ENCODE data around the gene C1QL1.
"Not testable (repeated sequence)": the region's sequence is repeated elsewhere in the genome, so short reads cannot be mapped to it uniquely, and the experiment has no call there.

Gene C1QL1

GRCh38 chr17:44959821-44960531 lies 8.1 kb downstream of the C1QL1 start:
- no peak for DNase-seq

- DNase-seq: no peak
These were observed 10.8 kb downstream of the C1QL1 start for GRCh38 chr17:44956998-44957981.

DNA sequence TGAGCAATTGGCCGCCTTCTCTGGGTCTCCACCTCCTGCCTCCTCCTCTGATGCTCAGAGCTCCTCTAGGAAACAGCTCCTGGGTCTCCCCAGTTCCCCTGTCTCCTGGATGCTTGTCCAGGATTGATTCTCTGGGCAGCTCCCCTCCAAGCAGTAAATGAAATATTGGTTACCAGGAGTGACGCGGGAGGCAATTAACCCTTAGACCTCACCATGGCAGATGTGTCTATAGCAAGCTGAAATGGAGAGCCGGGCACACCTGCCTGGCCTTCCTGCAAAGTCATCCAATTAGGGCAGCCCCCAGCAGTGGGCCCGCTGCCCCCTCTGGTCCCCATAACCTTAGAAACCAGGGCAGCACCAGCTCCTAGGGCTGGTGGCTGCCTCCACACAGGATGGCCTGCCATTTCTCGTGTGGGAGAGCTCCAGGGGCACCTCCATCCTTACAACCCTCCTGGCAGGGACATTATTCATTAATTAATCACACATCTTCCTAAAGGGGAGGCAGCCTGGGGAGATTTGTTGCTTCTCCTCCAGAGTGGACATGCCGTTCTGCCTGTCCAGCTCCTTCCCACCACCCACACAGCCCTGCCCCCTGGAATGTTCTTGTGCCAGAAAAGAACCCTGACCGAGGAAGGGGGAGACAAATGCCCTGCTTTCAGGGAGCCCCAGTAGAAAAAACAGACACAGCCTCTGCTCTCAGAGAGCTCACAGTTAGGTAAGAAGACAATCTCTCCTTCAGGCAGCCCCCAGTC lies 12.3 kb downstream of the C1QL1 start:
- DNase-seq: no peak

- DNase-seq: no peak
These were observed 15.1 kb downstream of the C1QL1 start for GRCh38 chr17:44952946-44953475.

GRCh38 chr17:44948315-44948795 lies 19.7 kb downstream of the C1QL1 start:
- no peak for DNase-seq

- DNase-seq: peak; percentile 96
These were observed 20.4 kb downstream of the C1QL1 start, which contains the start of gene KIF18B for GRCh38 chr17:44947461-44948314. Gene KIF18B (minus strand): TSS chr17:44947773. CDS start chr17:44936344, 11,429 bp downstream.

DNA sequence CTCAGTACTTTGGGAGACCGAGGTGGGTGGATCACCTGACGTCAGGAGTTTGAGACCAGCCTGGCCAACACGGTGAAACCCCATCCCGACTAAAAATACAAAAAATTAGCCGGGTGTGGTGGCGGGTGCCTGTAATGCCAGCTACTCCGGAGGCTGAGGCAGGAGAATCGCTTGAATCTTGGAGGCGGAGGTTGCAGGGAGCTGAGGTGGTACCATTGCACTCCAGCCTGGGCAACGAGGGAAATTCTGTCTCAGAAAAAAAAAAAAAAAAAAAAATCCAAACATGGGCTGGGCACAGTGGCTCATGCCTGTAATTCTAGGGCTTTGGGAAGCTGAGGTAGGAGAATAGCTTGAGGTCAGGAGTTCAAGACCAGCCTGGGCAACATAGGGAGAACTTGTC lies 22.5 kb downstream of the C1QL1 start:
- DNase-seq: not testable (repeated sequence)

DNA sequence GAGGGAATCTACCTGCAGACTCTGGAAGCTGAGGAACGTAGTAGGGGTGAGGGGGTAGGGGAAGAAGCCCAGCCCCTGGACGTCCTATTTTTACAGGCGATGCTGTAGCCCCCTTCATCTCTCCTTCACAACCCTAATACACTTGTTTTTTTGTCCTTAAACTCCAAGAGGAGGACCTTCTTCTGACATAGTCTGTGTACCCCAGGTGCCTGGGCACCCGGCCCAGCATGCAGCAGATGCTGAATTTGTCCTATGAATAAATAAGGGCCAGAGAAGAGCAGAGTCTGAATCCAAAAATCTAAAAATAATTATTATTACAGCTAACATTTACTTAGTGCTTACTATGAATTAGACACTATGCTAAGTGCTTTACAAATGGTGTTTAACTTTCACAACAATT lies 25.6 kb downstream of the C1QL1 start:
- DNase-seq: no peak

DNA sequence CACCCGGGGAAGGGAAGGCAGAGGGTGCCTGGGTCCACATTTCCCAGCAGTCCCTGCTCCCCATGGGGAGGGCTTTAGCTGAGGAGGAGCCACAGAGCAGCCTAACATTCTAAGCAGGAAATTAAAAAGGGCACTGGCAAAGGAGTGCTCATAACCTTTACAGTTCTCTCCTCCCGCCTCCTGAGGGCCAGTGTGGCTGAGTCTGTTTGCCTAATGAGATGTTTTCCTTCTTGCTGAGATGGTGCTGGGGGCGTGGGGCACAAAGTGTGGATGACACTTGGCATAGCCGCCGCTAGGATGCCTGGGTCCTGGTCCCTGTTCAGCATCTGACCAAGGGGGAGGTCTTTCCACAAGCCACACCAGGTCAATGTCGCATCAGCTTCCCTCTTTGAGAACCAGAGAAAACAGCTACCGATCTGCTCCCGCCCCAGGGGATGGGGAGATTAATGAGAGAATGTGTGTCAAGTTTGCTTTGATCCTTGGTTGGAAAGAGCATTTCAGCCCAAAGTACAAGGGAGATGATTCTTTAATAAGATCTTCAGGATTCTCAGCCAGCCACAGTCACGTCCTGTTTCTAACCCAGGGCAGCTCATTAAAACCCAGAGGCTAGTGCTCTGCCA lies 26.3 kb downstream of the C1QL1 start:
- no peak for DNase-seq

DNA sequence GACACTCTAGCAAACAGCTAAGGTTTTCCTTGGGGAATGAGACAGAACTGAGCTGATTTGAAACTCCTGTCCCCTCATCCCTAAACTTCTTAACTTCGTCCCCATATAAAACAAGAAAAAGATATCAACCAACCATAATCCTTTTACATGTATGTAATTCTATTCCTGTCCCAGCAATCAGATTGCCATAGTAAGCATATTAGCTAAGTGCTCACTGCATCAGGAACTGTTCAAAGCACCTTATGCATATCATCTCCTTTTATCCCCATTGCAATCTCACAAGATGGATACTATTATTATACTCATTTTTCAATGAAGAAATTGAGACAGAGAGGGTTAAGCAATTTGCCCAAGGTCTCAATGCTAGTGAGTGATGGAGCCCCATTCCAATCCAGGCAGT lies 27.3 kb downstream of the C1QL1 start:
- no peak for DNase-seq

GRCh38 chr17:44940317-44940716 lies 27.8 kb downstream of the C1QL1 start:
- no peak for DNase-seq

DNA sequence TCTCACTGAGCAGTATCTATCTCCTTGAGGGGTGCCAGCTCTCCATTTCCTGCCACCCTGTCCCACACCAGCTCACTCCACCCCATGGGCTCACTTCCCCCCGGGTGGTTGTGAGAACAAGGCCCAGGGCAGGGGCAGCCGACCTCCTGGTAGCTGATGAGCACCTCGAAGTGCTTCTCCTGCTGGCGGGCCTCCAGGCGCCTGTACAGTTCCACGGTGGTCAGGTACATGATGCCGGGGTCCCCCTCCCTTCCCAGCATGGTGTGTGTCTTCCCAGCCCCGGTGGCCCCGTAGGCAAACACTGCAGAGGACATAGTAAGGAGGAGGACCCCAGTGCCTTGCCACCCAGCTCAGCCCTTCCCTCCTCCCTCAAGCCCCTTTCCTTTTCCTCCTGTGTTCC lies 33.0 kb downstream of the C1QL1 start:
- DNase-seq: no peak

DNA sequence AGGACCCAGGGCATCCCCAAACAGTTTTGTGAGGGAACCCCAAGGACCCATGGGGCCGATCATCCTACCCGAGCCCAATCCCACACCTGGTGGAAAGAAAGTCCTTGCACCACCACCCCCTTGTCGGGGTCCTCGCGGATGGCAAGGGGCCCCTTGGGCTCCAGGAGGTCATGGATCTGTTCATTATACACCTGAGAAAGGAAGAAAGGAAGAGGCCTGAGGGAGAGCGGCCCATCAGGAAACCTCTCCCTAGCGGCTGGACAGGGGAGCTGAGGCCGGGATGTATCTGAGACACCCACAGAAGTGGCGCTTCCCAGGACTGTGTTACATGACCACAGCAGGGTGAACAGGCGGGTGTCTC lies 33.4 kb downstream of the C1QL1 start:
- DNase-seq: no peak

DNA sequence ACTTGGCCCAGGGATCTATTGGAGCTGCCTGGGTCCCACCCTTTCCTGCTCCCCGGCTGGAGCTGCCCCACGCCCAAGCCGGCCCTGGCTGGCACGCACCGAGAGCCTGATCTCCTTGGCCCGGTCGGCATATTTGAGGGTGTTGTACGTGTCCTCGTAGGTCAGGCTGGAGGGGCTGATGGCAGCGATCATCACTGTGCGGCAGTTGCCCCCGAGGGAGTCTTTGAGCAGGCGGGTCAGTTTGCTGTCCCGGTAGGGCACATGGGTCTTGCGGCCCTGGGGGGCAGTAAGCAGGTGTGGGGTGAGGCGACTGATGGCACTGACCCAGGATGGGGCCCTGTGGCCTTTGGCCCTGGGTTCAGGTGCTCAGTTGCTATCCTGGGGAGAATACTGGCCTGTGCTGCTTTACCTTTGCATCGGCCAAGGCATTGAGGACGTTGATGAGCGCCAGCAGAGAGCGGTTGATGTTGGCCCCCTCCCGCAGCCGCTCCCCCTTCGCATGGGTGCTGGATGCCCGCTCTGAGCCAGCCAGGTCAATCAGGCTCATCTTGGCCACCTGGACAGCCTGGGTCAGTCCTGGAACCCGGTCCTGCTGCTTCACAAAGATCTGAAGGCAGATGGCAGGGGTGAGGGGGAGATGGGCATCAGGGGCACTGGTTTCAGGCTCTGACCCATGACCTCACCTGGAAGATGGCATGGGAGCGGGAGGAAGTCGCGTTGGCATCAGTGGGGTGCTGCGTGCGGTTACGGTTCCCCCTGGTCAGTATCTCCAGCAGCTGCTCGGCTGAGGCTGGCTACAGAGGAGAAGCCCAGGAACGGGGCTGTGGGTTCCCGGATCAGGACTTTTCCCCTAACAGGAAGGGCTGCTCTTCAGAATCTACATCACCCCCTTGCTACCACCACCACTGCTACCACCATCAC lies 34.0 kb downstream of the C1QL1 start:
- no peak for DNase-seq

GRCh38 chr17:44932787-44933097 lies 35.4 kb downstream of the C1QL1 start:
- DNase-seq: no peak

DNA sequence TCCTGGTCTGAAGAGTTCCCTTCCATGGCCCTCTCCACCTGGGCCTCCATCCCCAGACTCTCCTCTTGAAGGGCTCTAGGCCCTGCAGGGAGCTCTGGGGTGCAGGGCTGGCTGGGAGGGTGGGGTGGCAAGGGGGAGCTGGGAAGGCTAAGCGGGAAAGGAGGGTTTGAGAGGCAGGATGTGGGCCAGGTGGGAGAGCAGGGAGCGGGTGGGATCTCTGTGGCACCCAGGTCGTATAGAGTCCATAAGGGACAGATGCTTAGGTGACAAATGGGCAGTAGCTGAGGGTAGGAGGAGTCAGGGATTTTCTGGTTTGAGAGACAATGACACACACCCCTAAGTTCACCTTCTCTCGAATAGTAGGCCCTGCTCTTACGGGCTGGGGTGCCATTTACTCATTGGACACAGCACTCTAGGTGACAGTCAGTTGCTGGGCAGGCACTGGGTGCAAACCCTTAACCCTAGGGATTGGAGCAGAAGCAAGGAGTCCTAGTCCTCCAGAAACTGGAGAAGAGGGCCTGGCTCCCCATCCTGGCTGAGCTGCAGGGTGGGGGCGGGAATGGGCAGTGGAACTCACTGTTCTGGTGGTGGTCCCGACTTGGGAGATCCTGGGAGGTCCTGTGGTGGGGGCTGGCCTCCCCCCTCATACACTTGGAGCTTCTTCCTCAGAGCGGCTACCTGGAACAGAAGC lies 35.9 kb downstream of the C1QL1 start:
- no peak for DNase-seq

DNA sequence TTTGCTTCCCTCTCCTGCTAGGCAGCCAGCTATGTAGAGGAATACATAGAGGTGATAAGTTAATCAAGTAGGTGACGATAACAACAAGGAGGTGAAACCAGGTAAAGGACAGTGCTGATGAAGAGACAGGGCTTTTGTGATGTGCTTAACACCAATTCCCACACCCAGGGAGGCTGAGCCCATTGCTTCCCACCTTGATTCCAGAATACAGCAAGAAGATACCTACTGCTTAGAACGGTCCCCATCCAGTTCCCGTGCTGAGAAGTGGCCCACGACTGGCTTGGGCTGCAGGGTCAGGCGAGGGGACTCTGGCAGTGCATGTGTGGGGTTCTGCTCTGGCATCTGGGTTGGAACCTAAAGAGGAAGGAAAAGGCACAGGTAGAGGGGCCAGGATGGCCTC lies 36.7 kb downstream of the C1QL1 start:
- no peak for DNase-seq

- no peak for DNase-seq
These were observed 37.4 kb downstream of the C1QL1 start for GRCh38 chr17:44930667-44931066.

- no peak for DNase-seq
These were observed 39.0 kb downstream of the C1QL1 start for GRCh38 chr17:44928950-44929720.
